HS-27A (cell line): ENCODE measurements around the gene WASF3.

Source experiments
- DNase-seq: peaks from one replicate; pipeline ENCODE4 v3.0.0-alpha.2; 2012; ENCODE audit warnings: low read depth, missing footprints

Gene WASF3

GRCh38 chr13:26589754-26590153 is 32.3 kb downstream of the WASF3 start:
- DNase-seq = no peak

GRCh38 chr13:26590379-26590778 is 32.9 kb downstream of the WASF3 start:
- DNase-seq = no peak

GRCh38 chr13:26590951-26591350 is 33.5 kb downstream of the WASF3 start:
- no peak for DNase-seq

- no peak for DNase-seq
These were observed 34.2 kb downstream of the WASF3 start for GRCh38 chr13:26591672-26592071.

GRCh38 chr13:26593661-26594060 is 36.2 kb downstream of the WASF3 start:
- no peak for DNase-seq

GRCh38 chr13:26594363-26594762 is 36.9 kb downstream of the WASF3 start:
- DNase-seq = no peak

GRCh38 chr13:26596458-26596857 is 39.0 kb downstream of the WASF3 start:
- DNase-seq = no peak

- no peak for DNase-seq
These were observed 41.9 kb downstream of the WASF3 start for GRCh38 chr13:26599403-26599802.

- DNase-seq = no peak
These were observed 42.4 kb downstream of the WASF3 start for GRCh38 chr13:26599860-26600259.

GRCh38 chr13:26600343-26600742 is 42.9 kb downstream of the WASF3 start:
- DNase-seq = no peak

- no peak for DNase-seq
These were observed 44.2 kb downstream of the WASF3 start for GRCh38 chr13:26601669-26602068.

GRCh38 chr13:26602783-26603182 is 45.3 kb downstream of the WASF3 start:
- DNase-seq = no peak

GRCh38 chr13:26604784-26605545 is 47.5 kb downstream of the WASF3 start:
- no peak for DNase-seq

- DNase-seq = no peak
These were observed 48.4 kb downstream of the WASF3 start for GRCh38 chr13:26605845-26606244.

- DNase-seq = no peak
These were observed 49.1 kb downstream of the WASF3 start for GRCh38 chr13:26606631-26607030.

GRCh38 chr13:26614721-26615120 is 57.2 kb downstream of the WASF3 start:
- no peak for DNase-seq

- DNase-seq = no peak
These were observed 58.6 kb downstream of the WASF3 start for GRCh38 chr13:26616126-26616525.

GRCh38 chr13:26618726-26619125 is 61.2 kb downstream of the WASF3 start:
- no peak for DNase-seq

GRCh38 chr13:26619358-26619757 is 61.9 kb downstream of the WASF3 start:
- peak; percentile 50 for DNase-seq

GRCh38 chr13:26621731-26622401 is 64.4 kb downstream of the WASF3 start:
- no peak for DNase-seq

GRCh38 chr13:26623125-26623524 is 65.6 kb downstream of the WASF3 start:
- no peak for DNase-seq

GRCh38 chr13:26624572-26624971 is 67.1 kb downstream of the WASF3 start:
- DNase-seq = no peak

GRCh38 chr13:26626271-26626670 is 68.8 kb downstream of the WASF3 start:
- DNase-seq = no peak

GRCh38 chr13:26628706-26629105 is 71.2 kb downstream of the WASF3 start:
- DNase-seq = no peak
